H9 (cell line): ENCODE results near the gene SPOCD1. TPM values are rescaled to one million over a fixed set of nuclear protein-coding genes. Genes with fewer than 3 reads are reported as not detected.
A peak's percentile ranks its signal among the peaks of the same experiment; 100 is the strongest.

ENCODE experiments used
- DNase-seq: peaks from one replicate; pipeline ENCODE4 v3.0.0-alpha.2; 2017
- H2AFZ ChIP-seq: one replicate; pipeline ENCODE4 v1.6.1; 2013; ENCODE audit warnings: mild to moderate bottlenecking, low read length, control low read depth, moderate library complexity
- H2AK5ac ChIP-seq: 2 replicates; pipeline ENCODE4 v1.6.1; 2013; ENCODE audit warnings: low read length, control low read depth, mixed read lengths; ENCODE audit not compliant: insufficient read length
- H2BK120ac ChIP-seq: one replicate; pipeline ENCODE4 v1.6.1; 2013; ENCODE audit warnings: low read depth, mild to moderate bottlenecking, low read length, control low read depth, inconsistent platforms; ENCODE audit not compliant: poor library complexity, severe bottlenecking
- H2BK12ac ChIP-seq: 2 replicates; pipeline ENCODE4 v1.6.1; 2013; ENCODE audit warnings: low read length, control low read depth, mixed read lengths, low read depth; ENCODE audit not compliant: insufficient read length
- H2BK15ac ChIP-seq: 2 replicates; pipeline ENCODE4 v1.6.1; 2013; ENCODE audit warnings: low read depth, low read length, control low read depth
- H2BK20ac ChIP-seq: one replicate; pipeline ENCODE4 v1.6.1; 2013; ENCODE audit warnings: low read depth, mild to moderate bottlenecking, low read length, control low read depth, inconsistent platforms; ENCODE audit not compliant: poor library complexity, severe bottlenecking
- H2BK5ac ChIP-seq: 2 replicates; pipeline ENCODE4 v1.6.1; 2013; ENCODE audit warnings: low read length, control low read depth, mixed read lengths; ENCODE audit not compliant: insufficient read length
- H3K14ac ChIP-seq: 2 replicates; pipeline ENCODE4 v1.6.1; 2013; ENCODE audit warnings: low read length, control low read depth; ENCODE audit not compliant: insufficient read depth
- H3K18ac ChIP-seq: 2 replicates; pipeline ENCODE4 v1.6.1; 2013; ENCODE audit warnings: low read depth, mild to moderate bottlenecking, mixed read lengths, low read length, control low read depth; ENCODE audit not compliant: insufficient read length
- H3K23ac ChIP-seq: 2 replicates; pipeline ENCODE4 v1.6.1; 2013; ENCODE audit warnings: low read length, control low read depth, mixed read lengths, low read depth; ENCODE audit not compliant: insufficient read length
- H3K23me2 ChIP-seq: 2 replicates; pipeline ENCODE4 v1.6.1; 2013; ENCODE audit warnings: low read depth, mild to moderate bottlenecking, mixed read lengths, low read length, control low read depth; ENCODE audit not compliant: insufficient read length, poor library complexity, severe bottlenecking
- H3K27ac ChIP-seq: 2 replicates; pipeline ENCODE4 v1.5.1; 2013; ENCODE audit warnings: low read length, control low read depth, mixed read lengths, low read depth; ENCODE audit not compliant: insufficient read length
- H3K27me3 ChIP-seq: 2 replicates; pipeline ENCODE4 v1.6.1; 2013; ENCODE audit warnings: low read length, control low read depth, inconsistent platforms; ENCODE audit not compliant: insufficient read depth
- H3K4ac ChIP-seq: 2 replicates; pipeline ENCODE4 v1.6.1; 2013; ENCODE audit warnings: low read depth, mild to moderate bottlenecking, control low read depth, inconsistent platforms, low read length, moderate library complexity
- H3K4me1 ChIP-seq: 2 replicates; pipeline ENCODE4 v1.6.1; 2013; ENCODE audit warnings: low read length, control low read depth, inconsistent platforms; ENCODE audit not compliant: insufficient read depth
- H3K4me2 ChIP-seq: 2 replicates; pipeline ENCODE4 v1.6.1; 2013; ENCODE audit warnings: low read length, control low read depth, mixed read lengths; ENCODE audit not compliant: insufficient read length, insufficient read depth
- H3K56ac ChIP-seq: 2 replicates; pipeline ENCODE4 v1.6.1; 2013; ENCODE audit warnings: low read depth, mild to moderate bottlenecking, mixed read lengths, low read length, control low read depth; ENCODE audit not compliant: insufficient read length
- H3K79me1 ChIP-seq: 2 replicates; pipeline ENCODE4 v1.6.1; 2013; ENCODE audit warnings: low read depth, mild to moderate bottlenecking, moderate library complexity, low read length, control low read depth, inconsistent platforms; ENCODE audit not compliant: insufficient read depth, poor library complexity, severe bottlenecking
- H3K79me2 ChIP-seq: 2 replicates; pipeline ENCODE4 v1.6.1; 2013; ENCODE audit warnings: low read length, control low read depth, inconsistent platforms; ENCODE audit not compliant: insufficient read depth
- H3K9ac ChIP-seq: 2 replicates; pipeline ENCODE4 v1.6.1; 2013; ENCODE audit warnings: low read length, control low read depth, mixed read lengths; ENCODE audit not compliant: insufficient read length; ENCODE audit errors: extremely low read depth
- H3K9me3 ChIP-seq: one replicate; pipeline ENCODE4 v1.6.1; 2013; ENCODE audit warnings: low read depth, low read length, inconsistent platforms; ENCODE audit not compliant: control insufficient read depth
- H3T11ph ChIP-seq: one replicate; pipeline ENCODE4 v1.6.1; 2013; ENCODE audit warnings: mild to moderate bottlenecking, low read length, control low read depth, inconsistent platforms
- H4K20me1 ChIP-seq: one replicate; pipeline ENCODE4 v1.6.1; 2013; ENCODE audit not compliant: control insufficient read depth, insufficient read length, insufficient read depth
- H4K5ac ChIP-seq: 2 replicates; pipeline ENCODE4 v1.6.1; 2013; ENCODE audit warnings: low read depth, mild to moderate bottlenecking, mixed read lengths, low read length, control low read depth; ENCODE audit not compliant: insufficient read length
- H4K8ac ChIP-seq: replicated peaks from 2 replicates; pipeline ENCODE4 v1.6.1; 2013; ENCODE audit warnings: low read length, control low read depth, mixed read lengths, low read depth; ENCODE audit not compliant: insufficient read length
- H4K91ac ChIP-seq: 2 replicates; pipeline ENCODE4 v1.6.1; 2013; ENCODE audit warnings: low read depth, mild to moderate bottlenecking, moderate library complexity, mixed read lengths, low read length, control low read depth; ENCODE audit not compliant: insufficient read length
- H3K27ac Mint-ChIP-seq, 3 experiments: 2 replicates in 2 of 3; 3 replicates in 1 of 3; pipeline ENCODE4 v1.8.0; 2020 to 2021; ENCODE audit warnings: mixed read lengths in 3 of 3, mild to moderate bottlenecking in 1 of 3, moderate library complexity in 1 of 3
- H3K27me3 Mint-ChIP-seq: 2 replicates; pipeline ENCODE4 v1.8.0; 2021; ENCODE audit warnings: low read depth, mild to moderate bottlenecking, moderate library complexity, mixed read lengths
- H3K36me3 Mint-ChIP-seq, 3 experiments: 2 replicates in 2 of 3; 3 replicates in 1 of 3; pipeline ENCODE4 v1.8.0; 2020 to 2021; ENCODE audit warnings: low read depth in 3 of 3, mixed read lengths in 3 of 3; ENCODE audit not compliant: insufficient read depth in 1 of 3
- H3K4me1 Mint-ChIP-seq, 2 experiments: 2 replicates each; pipeline ENCODE4 v1.8.0; 2020; ENCODE audit warnings: mixed read lengths in 2 of 2
- H3K4me3 Mint-ChIP-seq, 2 experiments: 2 replicates in 1 of 2; 3 replicates in 1 of 2; pipeline ENCODE4 v1.8.0; 2020 to 2021; ENCODE audit warnings: mild to moderate bottlenecking in 2 of 2, mixed read lengths in 2 of 2, moderate library complexity in 1 of 2
- H3K9me3 Mint-ChIP-seq, 2 experiments: 2 replicates in 1 of 2; 3 replicates in 1 of 2; pipeline ENCODE4 v1.8.0; 2020; ENCODE audit warnings: mild to moderate bottlenecking in 2 of 2, mixed read lengths in 2 of 2, moderate library complexity in 1 of 2
- WGBS: extraction: QIAGEN DNeasy Blood & Tissue Kit; methylation state at CpG from one replicate; pipeline ENCODE4 v1.1.7; 2013; ENCODE audit warnings: missing lambda C conversion rate, low lambda C conversion rate, mixed read lengths; ENCODE audit not compliant: insufficient read length; ENCODE audit errors: extremely low coverage; 5-methylcytosine and 5-hydroxymethylcytosine counted together
- total RNA-seq: library from RNA; stranded (reverse); gene quantifications from 2 replicates; pipeline ENCODE4 v1.2.1, GENCODE V29; 2021
- TF ChIP-seq, protein P1 (sequence below): fragments of 200-600 bp; sonication (generic); conservative IDR thresholded peaks from 3 replicates; pipeline ENCODE4 v1.8.0; 2021; ENCODE audit warnings: antibody characterized with exemption, mild to moderate bottlenecking

Gene SPOCD1
- total RNA-seq, 1 experiment from 2014 or later = 1.5 TPM

DNA sequence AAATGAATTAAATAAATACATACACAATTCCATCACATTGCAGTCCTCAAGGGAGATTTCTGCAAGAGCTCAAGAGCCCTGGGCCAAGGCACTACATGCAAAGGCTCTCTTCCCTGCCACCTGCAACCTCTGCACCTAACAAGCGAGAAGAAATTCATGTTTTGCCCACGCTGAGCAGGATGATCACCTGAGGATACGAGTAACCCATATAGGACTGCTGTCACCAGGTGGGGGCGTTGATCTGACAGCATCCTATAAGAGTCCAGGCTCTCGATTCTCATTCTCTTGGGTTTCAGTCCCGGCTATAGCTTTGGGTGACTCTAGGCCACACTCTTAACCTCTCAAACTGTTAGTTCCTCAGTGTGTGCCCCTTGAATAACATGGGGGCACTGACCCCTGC, 18.7 kb upstream of the SPOCD1 start:
- no peak overlapping the region for H2AFZ ChIP-seq
- H2AK5ac ChIP-seq = no peak overlapping the region
- H2BK15ac ChIP-seq = no peak overlapping the region
- H3K27ac Mint-ChIP-seq = no peak overlapping the region
- H3K14ac ChIP-seq = no peak overlapping the region
- no peaks in the 10 kb centered on the region for H3K9me3 ChIP-seq
- no peak overlapping the region for H3K9ac ChIP-seq
- H4K5ac ChIP-seq = no peak overlapping the region
- H3K4me1 Mint-ChIP-seq = no peaks in the 10 kb centered on the region
- H3K36me3 Mint-ChIP-seq = no peaks in the 10 kb centered on the region
- H3T11ph ChIP-seq = no peak overlapping the region
- no peak overlapping the region for H2BK120ac ChIP-seq
- no peak overlapping the region for H3K23ac ChIP-seq
- no peak overlapping the region for H2BK5ac ChIP-seq
- H3K4ac ChIP-seq = no peak overlapping the region
- H4K91ac ChIP-seq = no peak overlapping the region
- no peak overlapping the region; a peak in 1 of 5 replicates for H3K4me3 Mint-ChIP-seq
- H3K23me2 ChIP-seq = no peaks in the 10 kb centered on the region
- H4K20me1 ChIP-seq = no peaks in the 10 kb centered on the region
- no peak overlapping the region for H2BK20ac ChIP-seq
- peaks cover 2% of the 10 kb centered on the region for H3K27me3 Mint-ChIP-seq
- no peaks in the 10 kb centered on the region for H3K79me2 ChIP-seq
- H3K27ac ChIP-seq = no peak overlapping the region
- H3K9me3 Mint-ChIP-seq = no peaks in the 10 kb centered on the region; a peak in 1 of 5 replicates
- no peak overlapping the region for H3K4me2 ChIP-seq
- no CpG with 5 or more reads among the region's 6 CpGs for WGBS
- H3K18ac ChIP-seq = no peak overlapping the region
- no peaks in the 10 kb centered on the region for H3K79me1 ChIP-seq
- no peaks in the 10 kb centered on the region for H3K4me1 ChIP-seq
- no peaks in the 10 kb centered on the region for H3K27me3 ChIP-seq
- H2BK12ac ChIP-seq = no peak overlapping the region
- TF ChIP-seq, protein P1, sequence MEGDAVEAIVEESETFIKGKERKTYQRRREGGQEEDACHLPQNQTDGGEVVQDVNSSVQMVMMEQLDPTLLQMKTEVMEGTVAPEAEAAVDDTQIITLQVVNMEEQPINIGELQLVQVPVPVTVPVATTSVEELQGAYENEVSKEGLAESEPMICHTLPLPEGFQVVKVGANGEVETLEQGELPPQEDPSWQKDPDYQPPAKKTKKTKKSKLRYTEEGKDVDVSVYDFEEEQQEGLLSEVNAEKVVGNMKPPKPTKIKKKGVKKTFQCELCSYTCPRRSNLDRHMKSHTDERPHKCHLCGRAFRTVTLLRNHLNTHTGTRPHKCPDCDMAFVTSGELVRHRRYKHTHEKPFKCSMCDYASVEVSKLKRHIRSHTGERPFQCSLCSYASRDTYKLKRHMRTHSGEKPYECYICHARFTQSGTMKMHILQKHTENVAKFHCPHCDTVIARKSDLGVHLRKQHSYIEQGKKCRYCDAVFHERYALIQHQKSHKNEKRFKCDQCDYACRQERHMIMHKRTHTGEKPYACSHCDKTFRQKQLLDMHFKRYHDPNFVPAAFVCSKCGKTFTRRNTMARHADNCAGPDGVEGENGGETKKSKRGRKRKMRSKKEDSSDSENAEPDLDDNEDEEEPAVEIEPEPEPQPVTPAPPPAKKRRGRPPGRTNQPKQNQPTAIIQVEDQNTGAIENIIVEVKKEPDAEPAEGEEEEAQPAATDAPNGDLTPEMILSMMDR = peak; percentile 34; the same call in 2 of the 3 replicates
- no peak overlapping the region for H4K8ac ChIP-seq
- DNase-seq = no peak
- no peak overlapping the region for H3K56ac ChIP-seq
